Hematopoietic multipotent progenitor cell treated with erythropoietin and hydrocortisone succinate and interleukin-3 and kit ligand, for 17 days (in vitro differentiated cells): ENCODE data around the gene FGF9.

Experiments used
- DNase-seq: peaks from one replicate; pipeline ENCODE4 v3.0.0-alpha.2; 2015; ENCODE audit warnings: low spot score

FGF9 gene

GRCh38 chr13:21674490-21675009 lies 3.7 kb downstream of the FGF9 start:
- DNase-seq = no peak

- DNase-seq = no peak
Observed at GRCh38 chr13:21675095-21675991, 4.5 kb downstream of the FGF9 start.

GRCh38 chr13:21676611-21677021 lies 5.7 kb downstream of the FGF9 start:
- DNase-seq = no peak

- DNase-seq = no peak
Observed at GRCh38 chr13:21677075-21677623, 6.3 kb downstream of the FGF9 start.

- DNase-seq = no peak
Observed at GRCh38 chr13:21683034-21683733, 12.3 kb downstream of the FGF9 start.

GRCh38 chr13:21684576-21684975 lies 13.7 kb downstream of the FGF9 start:
- DNase-seq = no peak

GRCh38 chr13:21685485-21686064 lies 14.7 kb downstream of the FGF9 start:
- no peak for DNase-seq

- DNase-seq = no peak
Observed at GRCh38 chr13:21686751-21687391, 16.0 kb downstream of the FGF9 start.

- no peak for DNase-seq
Observed at GRCh38 chr13:21688056-21688455, 17.2 kb downstream of the FGF9 start.

GRCh38 chr13:21689097-21689496 lies 18.2 kb downstream of the FGF9 start:
- no peak for DNase-seq

- DNase-seq = no peak
Observed at GRCh38 chr13:21690955-21691354, 20.1 kb downstream of the FGF9 start.

GRCh38 chr13:21691500-21691899 lies 20.6 kb downstream of the FGF9 start:
- DNase-seq = no peak

- no peak for DNase-seq
Observed at GRCh38 chr13:21691928-21692327, 21.1 kb downstream of the FGF9 start.

GRCh38 chr13:21694831-21695230 lies 24.0 kb downstream of the FGF9 start:
- DNase-seq = no peak

GRCh38 chr13:21695546-21695945 lies 24.7 kb downstream of the FGF9 start:
- no peak for DNase-seq

- no peak for DNase-seq
Observed at GRCh38 chr13:21696865-21697448, 26.1 kb downstream of the FGF9 start.

GRCh38 chr13:21698817-21699679 lies 28.2 kb downstream of the FGF9 start:
- no peak for DNase-seq

GRCh38 chr13:21701460-21701859 lies 30.6 kb downstream of the FGF9 start:
- no peak for DNase-seq

- DNase-seq = no peak
Observed at GRCh38 chr13:21703846-21704245, 33.0 kb downstream of the FGF9 start.

GRCh38 chr13:21707586-21707985 lies 36.7 kb downstream of the FGF9 start:
- DNase-seq = no peak

GRCh38 chr13:21709697-21710096 lies 38.8 kb downstream of the FGF9 start:
- DNase-seq = no peak
